Measurements from ENCODE around the gene ALG14.

GRCh38 chr1:95073446-95073845, 695 bp upstream of the ALG14 start:
- TF ChIP-seq CTCF (IDR thresholded peaks at IDR 0.05; ENCODE audit: low read depth, low read length) = no peak
- TF ChIP-seq EZH2phosphoT487 (IDR thresholded peaks at IDR 0.05; ENCODE audit: low read depth) = no peak
